Right atrium auricular region (tissue), 2 donors: ENCODE results near the gene C1orf53. TPM values are rescaled to one million over a fixed set of nuclear protein-coding genes. Genes with fewer than 3 reads are reported as not detected.

Source experiments
- DNase-seq: peaks from one replicate; pipeline ENCODE4 v3.0.0-alpha.2; 2019; ENCODE audit warnings: low spot score
- H3K27ac ChIP-seq, 2 donors: fragments of 200-600 bp; sonication (generic); 1 replicate in 1 of 2; 2 replicates in 1 of 2; pipeline ENCODE4 v1.5.1; 2016 to 2019
- H3K27me3 ChIP-seq, 2 donors: fragments of 200-600 bp; sonication (generic); one replicate each; pipeline versions ENCODE4 v1.5.1 to v1.6.0; 2017 to 2019
- H3K36me3 ChIP-seq: fragments of 200-600 bp; sonication (generic); one replicate; pipeline ENCODE4 v1.5.1; 2016
- H3K4me1 ChIP-seq, 2 donors: fragments of 200-600 bp; sonication (generic); one replicate each; pipeline versions ENCODE4 v1.5.1 to v1.6.0; 2017 to 2019
- H3K4me3 ChIP-seq, 2 donors: fragments of 200-600 bp; sonication (generic); 1 replicate in 1 of 2; 2 replicates in 1 of 2; pipeline ENCODE4 v1.5.1; 2017 to 2019; ENCODE audit warnings: mild to moderate bottlenecking in 1 of 2, moderate library complexity in 1 of 2
- H3K9me3 ChIP-seq, 2 donors: fragments of 200-600 bp; sonication (generic); one replicate each; pipeline ENCODE4 v1.5.1; 2019
- CTCF ChIP-seq, 2 donors: fragments of 200-600 bp; sonication (generic); IDR thresholded peaks; one replicate each; pipeline ENCODE4 v1.5.1; 2019; ENCODE audit warnings: antibody characterized with exemption in 2 of 2
- total RNA-seq, 2 donors: library from RNA; depleted of rRNA; stranded (reverse); fragments of >200 nt; gene quantifications; one replicate each; pipeline ENCODE4 v1.1.0, GENCODE V29; 2016

Gene C1orf53
- total RNA-seq, 2 donors from 2014 or later = 4.0 to 12.1 TPM

- DNase-seq = no peak
- Histone ChIP-seq H3K9me3 (no peaks in the 10 kb centered on the region), H3K27ac (no peak overlapping the region), H3K4me3 (peak overlapping the region in 1 of 2 donors; percentile 15), H3K4me1 (peaks cover 0 to 35% of the 10 kb centered on the region in 2 donors), H3K27me3 (peaks cover 63% of the 10 kb centered on the region in 2 donors), H3K36me3 (no peaks in the 10 kb centered on the region)
- no peak for TF ChIP-seq CTCF (IDR thresholded peaks at IDR 0.05)
Measured at GRCh38 chr1:197910120-197910991, 7.9 kb downstream of the C1orf53 start.

- Histone ChIP-seq H3K27ac (no peak overlapping the region), H3K9me3 (no peaks in the 10 kb centered on the region), H3K27me3 (peaks cover 69 to 72% of the 10 kb centered on the region in 2 donors), H3K4me1 (peaks cover 0 to 44% of the 10 kb centered on the region in 2 donors), H3K36me3 (no peaks in the 10 kb centered on the region), H3K4me3 (peak overlapping the region in 1 of 2 donors; percentile 15)
- no peak for DNase-seq
- no peak for TF ChIP-seq CTCF (IDR thresholded peaks at IDR 0.05)
Measured at GRCh38 chr1:197911111-197911856, 8.9 kb downstream of the C1orf53 start.

GRCh38 chr1:197911857-197912696 lies 9.6 kb downstream of the C1orf53 start:
- no peak for DNase-seq
- H3K27ac ChIP-seq = no peak overlapping the region
- peaks cover 71 to 79% of the 10 kb centered on the region in 2 donors for H3K27me3 ChIP-seq
- H3K9me3 ChIP-seq = no peaks in the 10 kb centered on the region
- H3K36me3 ChIP-seq = no peaks in the 10 kb centered on the region
- H3K4me3 ChIP-seq = peak overlapping the region in 1 of 2 donors; percentile 25
- H3K4me1 ChIP-seq = peaks cover 0 to 52% of the 10 kb centered on the region in 2 donors
- no peak for TF ChIP-seq CTCF (IDR thresholded peaks at IDR 0.05)

- no peak overlapping the region for H3K27ac ChIP-seq
- H3K36me3 ChIP-seq = no peaks in the 10 kb centered on the region
- TF ChIP-seq CTCF (IDR thresholded peaks at IDR 0.05) = no peak
- peak overlapping the region in 1 of 2 donors; percentile 8 for H3K4me3 ChIP-seq
- DNase-seq = no peak
- peaks cover 77 to 87% of the 10 kb centered on the region in 2 donors for H3K27me3 ChIP-seq
- no peaks in the 10 kb centered on the region for H3K9me3 ChIP-seq
- H3K4me1 ChIP-seq = peaks cover 0 to 60% of the 10 kb centered on the region in 2 donors
Measured at GRCh38 chr1:197912739-197913494, 10.5 kb downstream of the C1orf53 start.
